ENCODE data around the gene OR4K2. TPM values are rescaled to one million over a fixed set of nuclear protein-coding genes. Genes with fewer than 3 reads are reported as not detected.

The OR4K2 gene
- total and polyA plus RNA-seq, 7 donors = not detected

GRCh38 chr14:19900999-19901398 lies 26.1 kb downstream of the OR4K2 start:
- intact Hi-C loops (cut with DNase I) = no loop called here
- H3K36me3 ChIP-seq = no peaks in the 10 kb centered on the region

GRCh38 chr14:19902409-19902808 lies 27.5 kb downstream of the OR4K2 start:
- 80 to 91% methylated on average over 4 of the region's 4 CpGs for WGBS, 2 donors
- Histone ChIP-seq H3K36me3 (no peaks in the 10 kb centered on the region), H3K9me3 (no peaks in the 10 kb centered on the region), H3K4me3 (no peak overlapping the region), H3K4me1 (no peaks in the 10 kb centered on the region), H3K27me3 (no peaks in the 10 kb centered on the region), H3K27ac (no peak overlapping the region)
- no peak for DNase-seq
- intact Hi-C loops (cut with DNase I) = no loop called here
- TF ChIP-seq POLR2AphosphoS5 (IDR thresholded peaks at IDR 0.05) (no peak), POLR2A (IDR thresholded peaks at IDR 0.05) (no peak), CTCF (IDR thresholded peaks at IDR 0.05) (no peak), EP300 (IDR thresholded peaks at IDR 0.05) (no peak)

More at GRCh38 chr14:19900999-19901398, 26.1 kb downstream of the OR4K2 start:
- Histone ChIP-seq H3K27ac (no peak overlapping the region), H3K4me3 (no peak overlapping the region), H3K27me3 (no peaks in the 10 kb centered on the region), H3K4me1 (no peaks in the 10 kb centered on the region), H3K9me3 (peaks cover 0 to 9% (median 0%) of the 10 kb centered on the region in 4 donors)
- no peak for DNase-seq
- WGBS, 2 donors = 69% methylated on average over 3 of the region's 3 CpGs
- TF ChIP-seq CTCF (IDR thresholded peaks at IDR 0.05) = no peak
- no peak for TF ChIP-seq POLR2A (IDR thresholded peaks at IDR 0.05)
- no peak for TF ChIP-seq POLR2AphosphoS5 (IDR thresholded peaks at IDR 0.05)
- TF ChIP-seq EP300 (IDR thresholded peaks at IDR 0.05) = no peak

GRCh38 chr14:19906665-19907064 lies 31.7 kb downstream of the OR4K2 start:
- no peak for TF ChIP-seq EP300 (IDR thresholded peaks at IDR 0.05)
- no peak for TF ChIP-seq POLR2AphosphoS5 (IDR thresholded peaks at IDR 0.05)
- TF ChIP-seq POLR2A (IDR thresholded peaks at IDR 0.05) = no peak
- TF ChIP-seq CTCF (IDR thresholded peaks at IDR 0.05) = no peak
- Histone ChIP-seq H3K27me3 (no peaks in the 10 kb centered on the region), H3K36me3 (no peaks in the 10 kb centered on the region), H3K4me1 (no peaks in the 10 kb centered on the region), H3K27ac (no peak overlapping the region), H3K9me3 (no peaks in the 10 kb centered on the region), H3K4me3 (no peak overlapping the region)
- intact Hi-C loops (cut with DNase I) = no loop called here
- no peak for DNase-seq

- intact Hi-C loops (cut with DNase I) = no loop called here
- Histone ChIP-seq H3K9me3 (peaks cover 0 to 2% (median 0%) of the 10 kb centered on the region in 4 donors), H3K36me3 (no peaks in the 10 kb centered on the region), H3K4me1 (no peaks in the 10 kb centered on the region), H3K4me3 (no peak overlapping the region), H3K27ac (no peak overlapping the region), H3K27me3 (no peaks in the 10 kb centered on the region)
- no peak for DNase-seq
- 57% methylated on average over 3 of the region's 3 CpGs for WGBS, 2 donors
- TF ChIP-seq POLR2AphosphoS5 (IDR thresholded peaks at IDR 0.05) (no peak), CTCF (IDR thresholded peaks at IDR 0.05) (no peak)
These were observed 36.2 kb downstream of the OR4K2 start for GRCh38 chr14:19911114-19911513.

GRCh38 chr14:19917243-19917642 lies 42.3 kb downstream of the OR4K2 start:
- DNase-seq = no peak
- intact Hi-C loops (cut with DNase I) = no loop called here
- Histone ChIP-seq H3K27me3 (no peaks in the 10 kb centered on the region), H3K4me3 (no peak overlapping the region), H3K27ac (no peak overlapping the region), H3K4me1 (no peaks in the 10 kb centered on the region), H3K9me3 (peaks cover 0 to 6% (median 0%) of the 10 kb centered on the region in 4 donors), H3K36me3 (no peaks in the 10 kb centered on the region)
- WGBS, 2 donors = 67 to 71% methylated on average over 3 of the region's 3 CpGs
- TF ChIP-seq POLR2AphosphoS5 (IDR thresholded peaks at IDR 0.05) = no peak
- TF ChIP-seq POLR2A (IDR thresholded peaks at IDR 0.05) = no peak
- TF ChIP-seq EP300 (IDR thresholded peaks at IDR 0.05) = no peak

Measured in sigmoid colon (tissue), 7 donors.